ENCODE data around the gene TMEM200B. TPM values are rescaled to one million over a fixed set of nuclear protein-coding genes. Genes with fewer than 3 reads are reported as not detected.
"Not testable (repeated sequence)": the region's sequence is repeated elsewhere in the genome, so short reads cannot be mapped to it uniquely, and the experiment has no call there.

TMEM200B gene
- total and polyA plus RNA-seq, 2 donors, result 0.57 to 2.5 TPM

- Histone ChIP-seq H3K9me3 (ENCODE audit: control insufficient read depth in 2 of 2, insufficient read depth in 1 of 2, low read length in 1 of 2) (no peaks in the 10 kb centered on the region), H3K27me3 (ENCODE audit: control insufficient read depth in 2 of 2, insufficient read depth in 1 of 2, low read length in 1 of 2) (no peaks in the 10 kb centered on the region), H3K27ac (ENCODE audit: low read depth in 1 of 2, low read length in 1 of 2) (no peak overlapping the region), H3K36me3 (ENCODE audit: control insufficient read depth in 2 of 2, insufficient read depth in 2 of 2, low read length in 1 of 2) (peaks cover 5 to 22% of the 10 kb centered on the region in 2 donors), H3K4me3 (ENCODE audit: low read length in 2 of 2) (no peak overlapping the region), H3K4me1 (ENCODE audit: control insufficient read depth in 2 of 2, insufficient read depth in 2 of 2, low read length in 2 of 2) (no peaks in the 10 kb centered on the region)
- DNase-seq (ENCODE audit: low read depth in 6 of 9, low spot score in 9 of 9), result no peak
- WGBS, result 98% methylated on average over 3 of the region's 3 CpGs
Measured at GRCh38 chr1:29083317-29084195, 40.1 kb downstream of the TMEM200B start.

DNA sequence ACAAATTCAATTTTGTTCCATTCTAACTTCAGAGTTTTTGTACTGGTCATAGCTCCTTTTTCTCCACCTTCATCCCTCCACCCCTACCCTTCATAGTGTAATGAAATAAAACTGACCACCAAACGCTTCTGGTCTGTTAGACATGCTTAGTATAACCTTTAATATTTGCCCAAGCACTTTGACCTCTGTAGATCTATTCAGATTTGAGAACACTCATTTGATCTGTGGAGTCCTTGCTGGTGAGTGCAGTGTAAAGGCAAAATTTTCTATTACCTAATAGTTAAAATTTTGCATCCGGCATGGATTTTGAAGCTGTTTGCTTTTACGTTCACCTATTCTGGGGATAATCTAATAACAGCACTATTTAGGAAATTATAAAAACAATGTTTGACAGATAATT lies 41.2 kb downstream of the TMEM200B start:
- H3K9me3 ChIP-seq (ENCODE audit: control insufficient read depth in 2 of 2, insufficient read depth in 1 of 2, low read length in 1 of 2), result no peaks in the 10 kb centered on the region
- H3K36me3 ChIP-seq (ENCODE audit: control insufficient read depth in 2 of 2, insufficient read depth in 2 of 2, low read length in 1 of 2), result peaks cover 12 to 18% of the 10 kb centered on the region in 2 donors
- H3K4me1 ChIP-seq (ENCODE audit: control insufficient read depth in 2 of 2, insufficient read depth in 2 of 2, low read length in 2 of 2), result no peaks in the 10 kb centered on the region
- no peak for DNase-seq (ENCODE audit: low read depth in 6 of 9, low spot score in 9 of 9)
- H3K27me3 ChIP-seq (ENCODE audit: control insufficient read depth in 2 of 2, insufficient read depth in 1 of 2, low read length in 1 of 2), result no peaks in the 10 kb centered on the region
- no peak overlapping the region for H3K27ac ChIP-seq (ENCODE audit: low read depth in 1 of 2, low read length in 1 of 2)
- WGBS, result 97% methylated on average over 3 of the region's 3 CpGs
- H3K4me3 ChIP-seq (ENCODE audit: low read length in 2 of 2), result no peak overlapping the region

DNA sequence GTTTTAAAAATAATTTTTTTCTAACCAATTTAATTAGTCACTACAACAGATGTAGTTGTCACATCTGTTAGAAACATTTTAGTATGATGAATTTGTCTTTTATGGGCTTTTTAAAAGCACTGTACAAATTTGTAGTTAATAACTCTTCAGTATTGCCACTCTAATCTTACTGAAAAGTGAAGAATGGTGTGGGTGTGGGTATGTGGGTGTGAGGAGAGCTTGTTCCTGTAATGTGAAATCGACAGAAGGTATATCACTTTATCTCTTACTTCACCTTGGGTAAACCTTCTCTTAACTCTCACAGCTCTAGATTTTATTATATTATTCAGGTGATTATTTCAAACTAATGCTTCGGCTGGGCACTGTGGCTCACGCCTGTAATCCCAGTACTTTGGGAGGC lies 42.5 kb downstream of the TMEM200B start:
- no peaks in the 10 kb centered on the region for H3K27me3 ChIP-seq (ENCODE audit: control insufficient read depth in 2 of 2, insufficient read depth in 1 of 2, low read length in 1 of 2)
- peaks cover 15 to 17% of the 10 kb centered on the region in 2 donors for H3K36me3 ChIP-seq (ENCODE audit: control insufficient read depth in 2 of 2, insufficient read depth in 2 of 2, low read length in 1 of 2)
- no peak overlapping the region for H3K4me3 ChIP-seq (ENCODE audit: low read length in 2 of 2)
- no peaks in the 10 kb centered on the region for H3K9me3 ChIP-seq (ENCODE audit: control insufficient read depth in 2 of 2, insufficient read depth in 1 of 2, low read length in 1 of 2)
- H3K4me1 ChIP-seq (ENCODE audit: control insufficient read depth in 2 of 2, insufficient read depth in 2 of 2, low read length in 2 of 2), result no peaks in the 10 kb centered on the region
- DNase-seq (ENCODE audit: low read depth in 6 of 9, low spot score in 9 of 9), result no peak
- 98% methylated on average over 3 of the region's 3 CpGs for WGBS
- H3K27ac ChIP-seq (ENCODE audit: low read depth in 1 of 2, low read length in 1 of 2), result no peak overlapping the region

DNA sequence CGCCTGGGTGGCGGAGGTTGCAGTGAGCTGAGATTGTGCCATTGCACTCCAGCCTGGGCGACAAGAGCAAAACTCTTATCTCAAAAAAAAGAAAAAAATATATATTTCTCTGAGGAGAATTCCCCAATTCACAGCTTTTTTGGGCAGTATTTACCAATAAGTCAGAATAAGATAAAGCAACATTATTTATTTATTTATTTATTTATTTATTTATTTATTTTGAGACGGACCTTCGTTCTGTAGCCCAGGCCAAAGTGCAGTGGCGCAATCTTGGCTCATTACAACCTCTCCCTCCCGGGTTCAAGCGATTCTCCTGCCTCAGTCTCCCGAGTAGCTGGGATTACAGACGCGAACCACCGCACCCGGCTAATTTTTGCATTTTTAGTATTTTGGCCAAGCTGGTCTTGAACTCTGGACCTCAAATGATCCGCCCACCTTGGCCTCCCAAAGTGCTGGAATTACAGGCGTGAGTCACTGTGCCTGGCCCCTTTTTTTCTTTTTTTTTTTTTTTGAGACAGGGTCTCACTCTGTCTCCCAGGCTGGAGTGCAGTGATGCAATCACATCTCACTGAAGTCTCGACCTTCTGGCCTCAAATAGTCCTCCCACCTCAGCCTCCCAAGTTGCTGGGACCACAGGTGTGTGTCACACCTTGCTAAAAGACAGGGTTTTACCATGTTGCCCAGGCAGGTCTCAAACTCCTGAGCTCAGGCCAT lies 43.6 kb downstream of the TMEM200B start:
- H3K9me3 ChIP-seq (ENCODE audit: control insufficient read depth in 2 of 2, insufficient read depth in 1 of 2, low read length in 1 of 2); H3K4me1 ChIP-seq (ENCODE audit: control insufficient read depth in 2 of 2, insufficient read depth in 2 of 2, low read length in 2 of 2); DNase-seq (ENCODE audit: low read depth in 6 of 9, low spot score in 9 of 9); H3K4me3 ChIP-seq (ENCODE audit: low read length in 2 of 2); H3K27ac ChIP-seq (ENCODE audit: low read depth in 1 of 2, low read length in 1 of 2); H3K27me3 ChIP-seq (ENCODE audit: control insufficient read depth in 2 of 2, insufficient read depth in 1 of 2, low read length in 1 of 2): not testable (repeated sequence)
- WGBS, result 91% methylated on average over 16 of the region's 16 CpGs
- H3K36me3 ChIP-seq (ENCODE audit: control insufficient read depth in 2 of 2, insufficient read depth in 2 of 2, low read length in 1 of 2), result peaks cover 17 to 19% of the 10 kb centered on the region in 2 donors

GRCh38 chr1:29077155-29077554 lies 46.5 kb downstream of the TMEM200B start:
- no peak overlapping the region for H3K27ac ChIP-seq (ENCODE audit: low read depth in 1 of 2, low read length in 1 of 2)
- H3K9me3 ChIP-seq (ENCODE audit: control insufficient read depth in 2 of 2, insufficient read depth in 1 of 2, low read length in 1 of 2), result no peaks in the 10 kb centered on the region
- H3K36me3 ChIP-seq (ENCODE audit: control insufficient read depth in 2 of 2, insufficient read depth in 2 of 2, low read length in 1 of 2), result peaks cover 20 to 22% of the 10 kb centered on the region in 2 donors
- DNase-seq (ENCODE audit: low read depth in 6 of 9, low spot score in 9 of 9), result no peak
- H3K4me1 ChIP-seq (ENCODE audit: control insufficient read depth in 2 of 2, insufficient read depth in 2 of 2, low read length in 2 of 2), result no peaks in the 10 kb centered on the region
- no peak overlapping the region for H3K4me3 ChIP-seq (ENCODE audit: low read length in 2 of 2)
- H3K27me3 ChIP-seq (ENCODE audit: control insufficient read depth in 2 of 2, insufficient read depth in 1 of 2, low read length in 1 of 2), result no peaks in the 10 kb centered on the region
- 100% methylated on average over 2 of the region's 2 CpGs for WGBS

Other genes starting within 250 kb of the TMEM200B start
- gene EPB41, start 209.3 kb downstream of the TMEM200B start, total RNA-seq, result 98.0 TPM
- gene EPB41, start 209.3 kb downstream of the TMEM200B start, polyA plus RNA-seq, result 18.6 TPM
- 46.8 TPM for gene SRSF4, start 58.0 kb upstream of the TMEM200B start, total RNA-seq
- gene SRSF4, start 58.0 kb upstream of the TMEM200B start, polyA plus RNA-seq, result 85.8 TPM
- 14.3 TPM for gene MECR, start 107.0 kb upstream of the TMEM200B start, total RNA-seq
- gene MECR, start 107.0 kb upstream of the TMEM200B start, polyA plus RNA-seq, result 16.5 TPM
- gene PTPRU, start 112.6 kb upstream of the TMEM200B start, total RNA-seq, result 5.5 TPM
- 6.3 TPM for gene PTPRU, start 112.6 kb upstream of the TMEM200B start, polyA plus RNA-seq

Measured in thymus (tissue), 11 donors.